Caco-2 (cell line): ENCODE results near the gene PEX6. TPM values are rescaled to one million over a fixed set of nuclear protein-coding genes. Genes with fewer than 3 reads are reported as not detected.

Source experiments
- BruUV-seq: library from RNA; stranded (reverse); fragments of 400-500 nt; replicated peaks from 2 replicates; lab custom pipeline; 2021; lab: Mats Ljungman, UMichigan
- CTCF ChIA-PET: fragments of 300-600 bp; sonication (Branson Sonifier 250); formaldehyde crosslinking; loops from one replicate; lab custom pipeline; 2022; ENCODE audit warnings: antibody characterized with exemption; lab: Charles Lee
- POLR2A ChIA-PET: fragments of 300-600 bp; sonication (Branson Sonifier 250); formaldehyde crosslinking; loops from one replicate; lab custom pipeline; 2022; ENCODE audit warnings: antibody characterized with exemption; lab: Charles Lee
- DNase-seq, 2 experiments: peaks; one replicate each; pipeline versions ENCODE4 v3.0.0 to v3.0.0-alpha.2; 2020 to 2022
- H3K27me3 ChIP-seq: replicated peaks from 2 replicates; pipeline ENCODE4 v1.6.0; 2011; ENCODE audit warnings: low read length; ENCODE audit not compliant: control insufficient read depth, insufficient read depth
- H3K36me3 ChIP-seq: 2 replicates; pipeline ENCODE4 v1.5.1; 2011; ENCODE audit warnings: low read length; ENCODE audit not compliant: control insufficient read depth, insufficient read depth
- H3K4me1 ChIP-seq: fragments of 250-450 bp; sonication (Bioruptor Pico); 2 replicates; pipeline ENCODE4 v1.5.1; 2020; ENCODE audit warnings: mild to moderate bottlenecking
- H3K4me3 ChIP-seq: 2 replicates; pipeline ENCODE4 v1.5.1; 2011; ENCODE audit warnings: low read depth, mild to moderate bottlenecking, control low read depth, low read length
- H3K9me3 ChIP-seq: fragments of 250-450 bp; sonication (Bioruptor Pico); 2 replicates; pipeline ENCODE4 v1.5.1; 2020; ENCODE audit warnings: mild to moderate bottlenecking, moderate library complexity
- H3K27ac Mint-ChIP-seq: one replicate; pipeline ENCODE4 v1.8.0; 2022; ENCODE audit warnings: mixed read lengths; ENCODE audit not compliant: unreplicated experiment
- H3K27me3 Mint-ChIP-seq: one replicate; pipeline ENCODE4 v1.8.0; 2022; ENCODE audit warnings: mixed read lengths; ENCODE audit not compliant: insufficient read depth, unreplicated experiment
- H3K36me3 Mint-ChIP-seq: one replicate; pipeline ENCODE4 v1.8.0; 2022; ENCODE audit warnings: mild to moderate bottlenecking, mixed read lengths; ENCODE audit not compliant: insufficient read depth, unreplicated experiment
- H3K4me1 Mint-ChIP-seq: one replicate; pipeline ENCODE4 v1.8.0; 2022; ENCODE audit warnings: low read depth, mixed read lengths; ENCODE audit not compliant: unreplicated experiment
- H3K4me3 Mint-ChIP-seq: one replicate; pipeline ENCODE4 v1.8.0; 2022; ENCODE audit warnings: mild to moderate bottlenecking, moderate library complexity, mixed read lengths; ENCODE audit not compliant: unreplicated experiment
- H3K9me3 Mint-ChIP-seq: one replicate; pipeline ENCODE4 v1.8.0; 2022; ENCODE audit warnings: mixed read lengths; ENCODE audit not compliant: unreplicated experiment
- intact Hi-C: fragments of 100-400 bp; cut with micrococcal nuclease; formaldehyde crosslinking; loops from one replicate; pipeline ENCODE4 v1.10.0; 2022; ENCODE audit not compliant: unreplicated experiment
- total RNA-seq: library from RNA; stranded (reverse); gene quantifications from 2 replicates; pipeline ENCODE4 v1.2.3, GENCODE V29; 2022
- TF ChIP-seq, protein P1 (sequence below), 2 experiments: fragments of 200-600 bp in 1 of 2; IDR thresholded peaks; 1 replicate in 1 of 2; 2 replicates in 1 of 2; pipeline versions ENCODE4 v1.5.1 to v1.8.0; 2011 to 2022; ENCODE audit warnings: antibody characterized with exemption in 1 of 2, control low read depth in 1 of 2, inconsistent platforms in 1 of 2, low read depth in 1 of 2, low read length in 1 of 2, mild to moderate bottlenecking in 1 of 2, moderate library complexity in 1 of 2; ENCODE audit not compliant: insufficient read depth in 1 of 2, severe bottlenecking in 1 of 2, unreplicated experiment in 1 of 2

Gene PEX6
- total RNA-seq, 1 experiment from 2014 or later = 6.9 TPM

DNA sequence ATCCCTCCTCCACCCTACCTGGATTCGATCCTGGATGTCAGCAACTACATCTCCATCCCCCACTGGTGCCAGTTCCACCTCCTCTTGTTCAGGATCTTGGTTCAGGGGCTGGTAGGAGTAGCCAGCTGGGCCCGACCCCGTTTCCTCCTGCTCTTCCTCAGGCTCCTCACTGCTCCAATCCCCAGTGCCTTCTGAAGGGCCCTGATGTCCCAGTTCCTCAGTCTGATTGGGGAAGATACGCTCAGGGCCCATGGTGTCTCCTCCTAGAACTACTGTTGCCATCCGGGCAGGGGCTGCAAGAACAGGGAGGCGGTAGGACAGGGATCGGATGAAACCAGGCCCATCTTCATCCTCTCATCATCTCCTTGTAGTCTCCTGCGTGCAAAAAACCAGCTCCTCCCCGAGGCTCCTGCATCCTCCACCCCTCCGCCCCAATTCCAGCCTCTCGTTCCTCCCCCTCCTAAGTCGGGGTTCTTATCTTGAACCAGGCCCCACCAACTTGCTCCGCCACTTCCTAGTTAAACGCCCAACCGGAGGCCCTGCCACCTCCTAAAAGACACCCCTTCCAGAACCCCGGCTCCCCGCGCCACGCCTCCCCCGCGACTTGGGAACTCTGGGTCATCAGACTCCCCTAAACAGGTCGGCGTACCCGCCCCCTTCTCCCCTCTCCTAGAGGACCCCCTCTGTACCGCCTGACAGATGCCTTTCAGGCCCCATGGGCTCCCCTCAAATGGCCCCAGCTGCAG lies 34.3 kb upstream of the PEX6 start:
- intact Hi-C loops = no loop called here
- CTCF ChIA-PET = interaction anchor here (0.6 to 2.0 kb wide), 4 partner anchors 17 to 131 kb away, joined by 3 to 14 read pairs (median 7); partner anchors contain the start of genes CNPY3 and PEX6
- Histone ChIP-seq H3K36me3 (peaks cover 3% of the 10 kb centered on the region), H3K4me1 (0 out of 2 replicates have a peak, but pooled peaks cover 4% of the 10 kb centered on the region), H3K9me3 (no peaks in the 10 kb centered on the region), H3K4me3 (peak overlapping the region; percentile 63), H3K27me3 (no peaks in the 10 kb centered on the region)
- peaks cover 21% of the 10 kb centered on the region for H3K4me1 Mint-ChIP-seq
- TF ChIP-seq, protein P1, sequence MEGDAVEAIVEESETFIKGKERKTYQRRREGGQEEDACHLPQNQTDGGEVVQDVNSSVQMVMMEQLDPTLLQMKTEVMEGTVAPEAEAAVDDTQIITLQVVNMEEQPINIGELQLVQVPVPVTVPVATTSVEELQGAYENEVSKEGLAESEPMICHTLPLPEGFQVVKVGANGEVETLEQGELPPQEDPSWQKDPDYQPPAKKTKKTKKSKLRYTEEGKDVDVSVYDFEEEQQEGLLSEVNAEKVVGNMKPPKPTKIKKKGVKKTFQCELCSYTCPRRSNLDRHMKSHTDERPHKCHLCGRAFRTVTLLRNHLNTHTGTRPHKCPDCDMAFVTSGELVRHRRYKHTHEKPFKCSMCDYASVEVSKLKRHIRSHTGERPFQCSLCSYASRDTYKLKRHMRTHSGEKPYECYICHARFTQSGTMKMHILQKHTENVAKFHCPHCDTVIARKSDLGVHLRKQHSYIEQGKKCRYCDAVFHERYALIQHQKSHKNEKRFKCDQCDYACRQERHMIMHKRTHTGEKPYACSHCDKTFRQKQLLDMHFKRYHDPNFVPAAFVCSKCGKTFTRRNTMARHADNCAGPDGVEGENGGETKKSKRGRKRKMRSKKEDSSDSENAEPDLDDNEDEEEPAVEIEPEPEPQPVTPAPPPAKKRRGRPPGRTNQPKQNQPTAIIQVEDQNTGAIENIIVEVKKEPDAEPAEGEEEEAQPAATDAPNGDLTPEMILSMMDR (IDR thresholded peaks at IDR 0.05; ENCODE audit: insufficient read depth in 1 of 2, low read depth in 1 of 2, low read length in 1 of 2, severe bottlenecking in 1 of 2, unreplicated experiment in 1 of 2) = no peak
- H3K27ac Mint-ChIP-seq = peak overlapping the region; percentile 80
- H3K27me3 Mint-ChIP-seq = no peaks in the 10 kb centered on the region
- POLR2A ChIA-PET = interaction anchor here (0.6 to 2.2 kb wide), 10 partner anchors 11 to 1375 kb away, joined by 3 to 24 read pairs (median 6); partner anchors contain the start of genes CNPY3, CUL7, KLC4 and MRPL2
- no TSS peak for BruUV-seq
- H3K36me3 Mint-ChIP-seq = peaks cover 49% of the 10 kb centered on the region
- H3K9me3 Mint-ChIP-seq = no peaks in the 10 kb centered on the region
- DNase-seq = no peak
- H3K4me3 Mint-ChIP-seq = peak overlapping the region; percentile 89

DNA sequence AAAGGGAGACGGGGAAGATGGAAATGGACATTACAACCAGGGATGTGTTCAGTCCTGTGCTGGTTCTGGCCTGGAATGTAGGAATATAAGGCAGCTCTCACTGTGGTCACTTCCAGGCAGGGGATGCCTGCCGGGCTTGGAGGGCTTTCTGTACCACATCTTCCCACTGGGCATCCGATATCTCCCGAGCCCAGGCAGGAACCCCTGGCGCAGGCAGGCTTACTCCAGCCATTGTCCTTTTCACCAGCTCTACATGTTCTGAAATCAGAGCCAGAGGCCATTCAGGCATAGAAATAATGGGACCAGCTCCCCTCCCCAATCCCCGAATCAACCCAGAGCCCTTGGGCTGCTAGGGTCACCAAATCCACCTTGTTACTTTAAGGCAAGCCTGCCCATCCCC lies 33.4 kb upstream of the PEX6 start:
- ChIA-PET CTCF (interaction anchor here (0.9 kb wide), 1 partner anchor 41 kb away, joined by 3 read pairs; the partner anchor contains the start of gene CUL7), POLR2A (no interaction called here)
- intact Hi-C loops = no loop called here
- H3K9me3 ChIP-seq = no peaks in the 10 kb centered on the region
- Mint-ChIP-seq H3K27me3 (no peaks in the 10 kb centered on the region), H3K4me1 (peaks cover 21% of the 10 kb centered on the region), H3K36me3 (peaks cover 49% of the 10 kb centered on the region), H3K9me3 (no peaks in the 10 kb centered on the region), H3K27ac (peak overlapping the region; percentile 80), H3K4me3 (peak overlapping the region; percentile 89)
- no peak overlapping the region for H3K4me3 ChIP-seq
- no peak for DNase-seq
- TF ChIP-seq, protein P1 (IDR thresholded peaks at IDR 0.05; ENCODE audit: insufficient read depth in 1 of 2, low read depth in 1 of 2, low read length in 1 of 2, severe bottlenecking in 1 of 2, unreplicated experiment in 1 of 2) = no peak
- H3K27me3 ChIP-seq = no peaks in the 10 kb centered on the region
- 0 out of 2 replicates have a peak, but pooled peaks cover 4% of the 10 kb centered on the region for H3K4me1 ChIP-seq
- no TSS peak for BruUV-seq
- H3K36me3 ChIP-seq = peaks cover 3% of the 10 kb centered on the region

DNA sequence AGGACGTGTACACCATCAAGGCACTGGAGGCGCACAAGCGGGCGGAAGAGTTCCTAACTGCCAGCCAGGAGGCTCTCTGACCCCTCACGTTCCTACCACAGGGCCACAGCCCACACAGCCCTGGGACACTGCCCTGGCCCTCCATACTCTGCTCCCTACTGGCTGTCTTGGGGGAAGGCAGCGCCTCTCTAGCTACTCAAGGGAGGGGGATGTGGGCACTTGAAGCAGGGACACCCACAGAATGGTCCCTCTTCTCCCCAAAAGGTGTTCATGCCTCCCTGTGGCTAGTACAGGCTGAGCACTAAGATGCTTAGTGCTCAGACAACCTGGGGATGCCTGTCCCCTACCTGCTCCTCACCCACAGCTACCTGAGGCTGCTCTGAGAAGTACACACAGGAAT lies 32.2 kb upstream of the PEX6 start:
- Mint-ChIP-seq H3K9me3 (no peaks in the 10 kb centered on the region), H3K36me3 (peaks cover 55% of the 10 kb centered on the region), H3K4me3 (no peak overlapping the region), H3K4me1 (peaks cover 21% of the 10 kb centered on the region), H3K27me3 (no peaks in the 10 kb centered on the region), H3K27ac (no peak overlapping the region)
- POLR2A ChIA-PET = no interaction called here
- BruUV-seq = no TSS peak
- Histone ChIP-seq H3K36me3 (peaks cover 3% of the 10 kb centered on the region), H3K4me1 (0 out of 2 replicates have a peak, but pooled peaks cover 4% of the 10 kb centered on the region), H3K9me3 (no peaks in the 10 kb centered on the region), H3K27me3 (no peaks in the 10 kb centered on the region), H3K4me3 (no peak overlapping the region)
- CTCF ChIA-PET = interaction anchor here (0.6 kb wide), 1 partner anchor 478 kb away, joined by 3 read pairs; no protein-coding TSS in a partner anchor
- intact Hi-C loops = no loop called here
- DNase-seq = no peak
- TF ChIP-seq, protein P1 (IDR thresholded peaks at IDR 0.05; ENCODE audit: insufficient read depth in 1 of 2, low read depth in 1 of 2, low read length in 1 of 2, severe bottlenecking in 1 of 2, unreplicated experiment in 1 of 2) = no peak
